GM04504 (cell line): ENCODE results near the gene IST1.
"Not testable (repeated sequence)": the region's sequence is repeated elsewhere in the genome, so short reads cannot be mapped to it uniquely, and the experiment has no call there.

Experiments
- DNase-seq: peaks from one replicate; pipeline ENCODE4 v3.0.0-alpha.2; 2012; ENCODE audit warnings: low read depth

IST1 gene

GRCh38 chr16:71882505-71883167 lies 12.7 kb upstream of the IST1 start:
- DNase-seq = peak; percentile 45

DNA sequence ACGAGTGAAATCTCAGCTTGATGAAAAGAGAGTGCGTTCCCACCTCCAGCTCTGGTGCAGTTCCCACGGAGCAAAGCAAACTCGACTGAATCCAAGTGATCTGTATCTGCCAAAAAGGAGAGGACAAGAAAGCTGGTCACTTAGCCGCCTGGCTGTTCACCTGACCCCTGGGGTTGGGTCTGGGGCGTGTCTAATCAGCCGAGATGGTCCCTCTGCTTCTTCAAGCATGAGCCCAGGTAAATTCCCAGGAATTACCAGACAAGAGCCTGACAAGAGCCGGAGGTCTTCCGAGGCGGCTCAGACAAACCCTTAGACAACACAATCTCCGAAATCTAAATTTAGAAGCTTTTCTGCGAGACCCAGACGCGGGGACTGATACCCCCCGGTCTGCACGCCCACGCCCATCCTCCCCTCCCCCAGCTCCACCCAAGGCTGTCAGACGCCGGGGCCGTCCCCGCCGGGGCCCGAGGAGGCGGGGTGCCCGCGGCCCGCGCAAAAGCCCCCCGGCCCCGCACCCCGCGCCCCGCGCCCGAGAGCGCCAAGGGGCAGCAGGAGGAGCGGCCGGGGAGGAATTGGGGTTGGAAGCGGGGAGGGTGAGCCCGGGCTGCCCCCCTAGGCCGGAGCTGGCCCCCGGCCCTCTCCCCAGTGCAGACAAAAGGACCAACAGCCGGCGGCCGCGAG lies 12.0 kb upstream of the IST1 start:
- no peak for DNase-seq

- DNase-seq = peak; percentile 20
These were observed 11.3 kb upstream of the IST1 start, which contains the start of gene ZNF821 for GRCh38 chr16:71883849-71884638. Gene ZNF821, minus strand, starts transcription at chr16:71884182. Its CDS starts 4,236 bp downstream, at chr16:71879946.

DNA sequence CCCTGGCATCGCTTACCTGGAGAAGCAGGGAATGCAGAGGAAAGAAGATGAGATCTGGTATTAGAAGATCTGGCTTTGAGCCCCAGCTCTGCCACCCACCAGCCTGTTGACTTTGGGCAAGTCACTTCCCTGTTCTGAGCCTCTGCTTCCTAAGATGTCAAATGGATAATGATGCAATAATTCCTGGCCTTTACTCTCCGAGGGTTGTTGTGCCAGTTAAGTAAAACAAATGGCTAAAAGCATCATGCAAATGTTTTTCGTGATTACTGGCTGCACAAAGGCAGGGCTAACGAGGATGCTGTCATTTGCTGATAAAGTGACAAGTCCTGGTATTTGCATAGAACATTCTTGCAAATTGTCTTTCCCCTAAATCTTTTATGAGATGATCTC lies 10.1 kb upstream of the IST1 start:
- no peak for DNase-seq

DNA sequence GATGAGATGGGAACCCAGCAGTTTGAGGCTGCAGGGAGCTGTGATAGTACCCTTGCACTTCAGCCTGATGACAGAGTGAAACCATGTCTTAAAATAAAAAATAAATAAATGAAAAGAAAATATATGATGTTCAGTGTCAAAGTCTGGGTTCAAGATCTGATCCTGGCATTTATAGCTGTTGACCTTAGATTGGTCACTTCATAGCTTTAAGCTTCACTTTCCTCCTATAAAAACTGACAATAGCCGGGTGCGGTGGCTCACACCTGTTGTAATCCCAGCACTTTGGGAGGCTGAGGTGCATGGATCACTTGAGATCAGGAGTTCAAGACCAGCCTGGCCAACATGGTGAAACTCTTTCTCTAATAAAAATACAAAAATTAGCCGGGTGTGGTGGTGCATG lies 6.2 kb upstream of the IST1 start:
- DNase-seq = no peak

DNA sequence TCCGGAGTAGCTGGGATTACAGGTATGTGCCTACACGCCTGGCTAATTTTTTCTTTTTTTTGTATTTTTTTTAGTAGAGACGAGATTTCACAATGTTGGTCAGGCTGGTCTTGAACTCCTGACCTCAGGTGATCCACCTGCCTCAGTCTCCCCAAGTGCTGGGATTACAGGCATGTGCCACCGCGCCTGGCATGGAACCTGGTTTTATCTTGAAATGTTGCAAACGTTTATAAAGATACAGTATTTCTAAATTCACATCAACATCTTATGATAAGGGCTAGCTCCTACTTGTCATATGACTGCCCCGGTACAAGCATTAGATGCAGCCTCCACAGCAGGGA lies 1.5 kb upstream of the IST1 start:
- DNase-seq = no peak

DNA sequence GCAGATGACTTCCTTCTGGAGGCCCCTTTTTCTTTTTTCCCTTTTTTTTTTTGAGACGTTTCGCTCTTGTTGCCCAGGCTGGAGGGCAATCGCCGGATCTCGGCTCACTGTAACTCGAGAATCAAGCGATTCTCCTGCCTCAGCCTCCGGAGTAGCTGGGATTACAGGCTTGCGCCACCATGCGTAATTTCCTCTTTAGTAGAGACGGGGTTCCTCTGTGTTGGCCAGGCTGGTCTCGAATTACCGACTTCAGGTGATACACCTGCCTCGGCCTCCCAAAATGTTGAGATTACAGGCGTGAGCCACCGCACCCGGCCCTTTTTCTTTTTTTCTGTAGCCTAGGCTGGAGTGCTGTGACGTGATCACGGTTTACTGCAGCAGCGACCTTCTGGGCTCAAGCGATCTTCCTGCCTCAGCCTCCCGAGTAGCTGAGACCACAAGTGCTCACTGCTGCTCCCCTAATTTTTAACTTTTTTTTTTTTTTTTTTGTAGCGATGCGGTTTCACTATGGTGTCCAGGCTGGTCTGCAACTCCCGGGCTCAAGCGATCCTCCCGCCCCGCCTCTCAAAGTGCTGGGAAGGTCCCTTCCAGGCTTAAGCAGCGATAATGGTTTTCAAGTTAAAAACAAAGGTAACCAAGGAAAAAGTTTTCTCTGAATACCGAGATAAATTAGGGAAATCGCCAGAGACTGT lies 956 bp upstream of the IST1 start:
- no peak for DNase-seq

- no peak for DNase-seq
These were observed 491 bp downstream of the IST1 start for GRCh38 chr16:71895679-71896365.

GRCh38 chr16:71896764-71897368 lies 1.5 kb downstream of the IST1 start:
- no peak for DNase-seq

GRCh38 chr16:71899171-71899570 lies 3.8 kb downstream of the IST1 start:
- DNase-seq = no peak

DNA sequence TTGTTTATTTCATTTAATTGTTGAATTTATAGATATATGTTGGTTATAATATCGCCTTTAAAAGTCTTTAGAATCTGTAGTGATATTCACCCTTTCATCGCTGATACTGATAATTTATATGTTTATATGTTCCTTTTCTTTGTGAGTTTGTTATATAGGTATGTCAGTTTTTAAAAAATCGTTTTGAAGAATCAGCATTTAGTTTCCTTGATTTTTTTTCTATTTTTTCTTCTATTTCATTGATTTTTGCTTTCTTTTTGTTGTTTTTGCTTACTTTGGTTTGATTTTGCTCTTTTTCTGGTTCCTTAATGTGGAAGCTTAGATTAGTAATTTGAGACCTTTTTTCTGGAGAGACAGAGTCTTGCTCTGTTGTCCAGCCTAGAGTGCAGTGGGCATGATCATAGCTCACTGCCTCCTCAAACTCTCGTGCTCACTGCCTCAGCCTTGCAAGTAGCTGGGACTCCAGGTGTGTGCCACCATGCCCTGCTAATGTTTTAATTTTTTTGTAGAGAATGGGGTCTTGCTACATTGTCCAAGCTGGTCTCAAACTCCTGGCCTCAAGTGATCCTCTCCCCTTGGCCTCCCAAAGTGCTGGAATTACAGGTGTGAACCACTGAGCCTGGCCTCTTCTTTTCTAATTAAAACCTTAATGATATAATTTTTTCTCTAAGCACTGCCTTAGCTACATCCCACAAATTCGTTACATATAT lies 7.5 kb downstream of the IST1 start:
- no peak for DNase-seq

- DNase-seq = no peak
These were observed 8.3 kb downstream of the IST1 start for GRCh38 chr16:71903608-71904007.

- DNase-seq = no peak
These were observed 8.9 kb downstream of the IST1 start for GRCh38 chr16:71904239-71904638.

GRCh38 chr16:71905765-71906164 lies 10.4 kb downstream of the IST1 start:
- not testable (repeated sequence) for DNase-seq

DNA sequence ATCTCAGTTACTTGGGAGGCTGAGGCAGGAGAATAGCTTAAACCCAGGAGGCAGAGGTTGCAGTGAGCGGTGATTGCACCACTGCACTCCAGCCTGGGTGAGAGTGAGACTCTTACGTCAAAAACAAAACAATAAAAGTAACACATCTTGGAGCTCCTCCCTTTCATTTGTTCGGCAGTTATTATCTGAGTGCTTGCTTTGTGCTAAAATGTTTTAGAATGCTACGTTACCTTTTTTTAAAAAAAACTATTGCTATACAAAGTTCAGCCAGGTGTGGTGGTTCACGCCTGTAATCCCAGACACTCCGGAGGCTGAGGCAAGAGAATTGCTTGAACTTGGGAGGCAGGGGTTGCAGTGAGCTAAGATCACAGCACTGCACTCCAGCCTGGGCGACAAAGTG lies 15.8 kb downstream of the IST1 start:
- no peak for DNase-seq

- DNase-seq = no peak
These were observed 17.4 kb downstream of the IST1 start for GRCh38 chr16:71912534-71913275.

DNA sequence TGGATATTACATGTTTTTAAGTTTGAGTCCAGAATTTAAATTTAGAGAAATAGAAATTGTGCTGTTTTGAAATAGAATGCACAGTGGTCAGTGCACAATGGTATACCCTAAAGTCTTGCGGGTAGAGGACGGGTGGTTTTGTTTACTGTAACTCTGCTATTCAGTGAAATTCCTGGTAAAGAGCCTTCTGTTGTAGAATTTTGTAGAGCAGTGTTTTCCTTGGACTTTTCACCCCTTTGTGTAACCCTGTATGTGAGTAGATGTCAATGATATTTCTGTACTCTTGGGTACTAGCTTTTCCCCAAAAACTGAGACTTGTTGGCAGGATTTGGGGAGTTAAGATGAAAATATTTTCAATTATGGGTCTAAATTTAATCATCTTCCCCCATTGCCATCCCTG lies 19.5 kb downstream of the IST1 start:
- DNase-seq = no peak

GRCh38 chr16:71915350-71915749 lies 20.0 kb downstream of the IST1 start:
- no peak for DNase-seq

- DNase-seq = no peak
These were observed 21.1 kb downstream of the IST1 start for GRCh38 chr16:71916397-71916920.

- peak; percentile 55 for DNase-seq
These were observed 22.6 kb downstream of the IST1 start for GRCh38 chr16:71917900-71918299.
